Peyer's patch (tissue), 4 donors: ENCODE data around the gene ZNF148.

ENCODE experiments used
- POLR2A ChIP-seq, 2 donors: fragments of 450-650 bp; IDR thresholded peaks; one replicate each; pipeline ENCODE4 v1.5.1; 2017; ENCODE audit warnings: antibody characterized with exemption in 2 of 2, mild to moderate bottlenecking in 2 of 2, moderate library complexity in 2 of 2
- TF ChIP-seq, protein P1 (sequence below), 6 experiments: fragments of 450-650 bp in 4 of 6; fragments of 200-600 bp in 2 of 6; sonication (generic) in 1 of 6; IDR thresholded peaks; one replicate each; pipeline ENCODE4 v1.5.1; 2017 to 2019; ENCODE audit warnings: antibody characterized with exemption in 6 of 6, mild to moderate bottlenecking in 3 of 6, moderate library complexity in 1 of 6

DNA sequence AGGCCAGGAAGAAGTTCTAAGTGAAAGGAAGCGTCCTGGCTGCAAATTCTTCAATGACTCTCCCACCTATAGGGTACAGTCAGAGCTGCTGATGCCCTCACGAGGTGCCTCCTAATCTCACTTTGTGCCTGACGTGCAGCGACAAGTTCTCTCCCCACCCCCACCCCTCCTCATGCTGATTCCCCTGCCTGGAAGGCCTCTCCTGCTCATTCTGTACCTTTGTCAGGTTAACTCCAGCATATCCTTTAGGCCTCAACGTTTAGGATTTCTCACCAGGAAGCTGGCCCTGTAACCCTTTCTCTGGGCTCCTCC, 187.6 kb downstream of the ZNF148 start:
- TF ChIP-seq, protein P1, sequence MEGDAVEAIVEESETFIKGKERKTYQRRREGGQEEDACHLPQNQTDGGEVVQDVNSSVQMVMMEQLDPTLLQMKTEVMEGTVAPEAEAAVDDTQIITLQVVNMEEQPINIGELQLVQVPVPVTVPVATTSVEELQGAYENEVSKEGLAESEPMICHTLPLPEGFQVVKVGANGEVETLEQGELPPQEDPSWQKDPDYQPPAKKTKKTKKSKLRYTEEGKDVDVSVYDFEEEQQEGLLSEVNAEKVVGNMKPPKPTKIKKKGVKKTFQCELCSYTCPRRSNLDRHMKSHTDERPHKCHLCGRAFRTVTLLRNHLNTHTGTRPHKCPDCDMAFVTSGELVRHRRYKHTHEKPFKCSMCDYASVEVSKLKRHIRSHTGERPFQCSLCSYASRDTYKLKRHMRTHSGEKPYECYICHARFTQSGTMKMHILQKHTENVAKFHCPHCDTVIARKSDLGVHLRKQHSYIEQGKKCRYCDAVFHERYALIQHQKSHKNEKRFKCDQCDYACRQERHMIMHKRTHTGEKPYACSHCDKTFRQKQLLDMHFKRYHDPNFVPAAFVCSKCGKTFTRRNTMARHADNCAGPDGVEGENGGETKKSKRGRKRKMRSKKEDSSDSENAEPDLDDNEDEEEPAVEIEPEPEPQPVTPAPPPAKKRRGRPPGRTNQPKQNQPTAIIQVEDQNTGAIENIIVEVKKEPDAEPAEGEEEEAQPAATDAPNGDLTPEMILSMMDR (IDR thresholded peaks at IDR 0.05): no peak
- no peak for TF ChIP-seq POLR2A (IDR thresholded peaks at IDR 0.05)
